ENCODE data around the gene ANKH. TPM values are rescaled to one million over a fixed set of nuclear protein-coding genes. Genes with fewer than 3 reads are reported as not detected.

Gene ANKH
- total RNA-seq, 1 experiment from 2014 or later = 16.9 TPM

- Mint-ChIP-seq H3K27me3 (ENCODE audit: low read depth) (peaks cover 3% of the 10 kb centered on the region; the same call in 1 of the 2 replicates), H3K36me3 (peaks cover 4% of the 10 kb centered on the region; the same call in 1 of the 2 replicates), H3K27ac (no peak overlapping the region), H3K4me3 (no peak overlapping the region), H3K4me1 (no peaks in the 10 kb centered on the region), H3K9me3 (peaks cover 4% of the 10 kb centered on the region)
- CTCF ChIA-PET = interaction anchor here (1.5 kb wide), 1 partner anchor 154 kb away, joined by 4 read pairs; no protein-coding TSS in a partner anchor
- DNase-seq (ENCODE audit: low spot score) (no peak), ATAC-seq (no peak)
- POLR2A ChIA-PET = no interaction called here
- TF ChIP-seq NR1H2 (CRISPR knock-in tag; IDR thresholded peaks at IDR 0.05) (no peak), ZNF671 (CRISPR knock-in tag; IDR thresholded peaks at IDR 0.05) (no peak), CTCF (IDR thresholded peaks at IDR 0.05) (no peak), NR3C1 (CRISPR knock-in tag; conservative IDR thresholded peaks at IDR 0.05; ENCODE audit: low read depth) (no peak), E2F4 (CRISPR knock-in tag; IDR thresholded peaks at IDR 0.05; ENCODE audit: borderline replicate concordance, low read depth) (no peak), IRF1 (CRISPR knock-in tag; IDR thresholded peaks at IDR 0.05) (no peak), ZNF219 (CRISPR knock-in tag; IDR thresholded peaks at IDR 0.05; ENCODE audit: borderline replicate concordance) (no peak)
These were observed 11.3 kb upstream of the ANKH start for GRCh38 chr5:14882658-14883580.

DNA sequence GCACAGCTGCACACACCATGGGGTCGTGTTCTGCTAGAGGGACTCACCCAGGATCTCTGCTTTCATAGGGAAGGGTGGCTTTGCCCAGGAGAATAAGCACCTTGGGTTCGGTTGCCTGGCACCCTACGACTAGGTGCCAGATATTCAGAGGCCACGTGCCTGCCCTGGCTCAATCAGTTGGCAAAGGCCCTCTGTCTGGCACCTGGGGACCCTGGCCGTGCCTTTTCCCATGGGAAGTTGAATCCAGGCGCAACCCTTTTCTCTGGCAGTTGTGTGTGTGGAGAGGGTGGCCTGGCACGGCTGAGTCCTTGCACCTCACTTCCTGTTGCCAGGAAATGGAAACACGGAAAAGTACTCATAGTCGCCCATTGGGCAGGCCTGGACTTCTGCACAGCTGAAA is 10.2 kb upstream of the ANKH start:
- Mint-ChIP-seq H3K4me1 (no peaks in the 10 kb centered on the region), H3K36me3 (peaks cover 4% of the 10 kb centered on the region; the same call in 1 of the 2 replicates), H3K27ac (no peak overlapping the region), H3K27me3 (ENCODE audit: low read depth) (peaks cover 3% of the 10 kb centered on the region; the same call in 1 of the 2 replicates), H3K9me3 (peaks cover 4% of the 10 kb centered on the region), H3K4me3 (no peak overlapping the region)
- ChIA-PET POLR2A (no interaction called here), CTCF (interaction anchor here (1.5 kb wide), 1 partner anchor 153 kb away, joined by 4 read pairs; no protein-coding TSS in a partner anchor)
- TF ChIP-seq GABPB1 (CRISPR knock-in tag; IDR thresholded peaks at IDR 0.05) (no peak), RELA (CRISPR knock-in tag; IDR thresholded peaks at IDR 0.05; ENCODE audit: borderline replicate concordance) (no peak), CTCF (IDR thresholded peaks at IDR 0.05) (no peak), JUN (CRISPR knock-in tag; IDR thresholded peaks at IDR 0.05) (no peak), SP1 (CRISPR knock-in tag; conservative IDR thresholded peaks at IDR 0.05) (no peak), GTF2I (CRISPR knock-in tag; conservative IDR thresholded peaks at IDR 0.05) (no peak), MAX (CRISPR knock-in tag; IDR thresholded peaks at IDR 0.05) (no peak)
- TF ChIP-seq, protein P1, sequence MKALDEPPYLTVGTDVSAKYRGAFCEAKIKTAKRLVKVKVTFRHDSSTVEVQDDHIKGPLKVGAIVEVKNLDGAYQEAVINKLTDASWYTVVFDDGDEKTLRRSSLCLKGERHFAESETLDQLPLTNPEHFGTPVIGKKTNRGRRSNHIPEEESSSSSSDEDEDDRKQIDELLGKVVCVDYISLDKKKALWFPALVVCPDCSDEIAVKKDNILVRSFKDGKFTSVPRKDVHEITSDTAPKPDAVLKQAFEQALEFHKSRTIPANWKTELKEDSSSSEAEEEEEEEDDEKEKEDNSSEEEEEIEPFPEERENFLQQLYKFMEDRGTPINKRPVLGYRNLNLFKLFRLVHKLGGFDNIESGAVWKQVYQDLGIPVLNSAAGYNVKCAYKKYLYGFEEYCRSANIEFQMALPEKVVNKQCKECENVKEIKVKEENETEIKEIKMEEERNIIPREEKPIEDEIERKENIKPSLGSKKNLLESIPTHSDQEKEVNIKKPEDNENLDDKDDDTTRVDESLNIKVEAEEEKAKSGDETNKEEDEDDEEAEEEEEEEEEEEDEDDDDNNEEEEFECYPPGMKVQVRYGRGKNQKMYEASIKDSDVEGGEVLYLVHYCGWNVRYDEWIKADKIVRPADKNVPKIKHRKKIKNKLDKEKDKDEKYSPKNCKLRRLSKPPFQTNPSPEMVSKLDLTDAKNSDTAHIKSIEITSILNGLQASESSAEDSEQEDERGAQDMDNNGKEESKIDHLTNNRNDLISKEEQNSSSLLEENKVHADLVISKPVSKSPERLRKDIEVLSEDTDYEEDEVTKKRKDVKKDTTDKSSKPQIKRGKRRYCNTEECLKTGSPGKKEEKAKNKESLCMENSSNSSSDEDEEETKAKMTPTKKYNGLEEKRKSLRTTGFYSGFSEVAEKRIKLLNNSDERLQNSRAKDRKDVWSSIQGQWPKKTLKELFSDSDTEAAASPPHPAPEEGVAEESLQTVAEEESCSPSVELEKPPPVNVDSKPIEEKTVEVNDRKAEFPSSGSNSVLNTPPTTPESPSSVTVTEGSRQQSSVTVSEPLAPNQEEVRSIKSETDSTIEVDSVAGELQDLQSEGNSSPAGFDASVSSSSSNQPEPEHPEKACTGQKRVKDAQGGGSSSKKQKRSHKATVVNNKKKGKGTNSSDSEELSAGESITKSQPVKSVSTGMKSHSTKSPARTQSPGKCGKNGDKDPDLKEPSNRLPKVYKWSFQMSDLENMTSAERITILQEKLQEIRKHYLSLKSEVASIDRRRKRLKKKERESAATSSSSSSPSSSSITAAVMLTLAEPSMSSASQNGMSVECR (CRISPR knock-in tag; IDR thresholded peaks at IDR 0.05; ENCODE audit: borderline replicate concordance) = no peak
- no peak for ATAC-seq
- no peak for DNase-seq (ENCODE audit: low spot score)
